SH-SY5Y (cell line): ENCODE data around the gene SIX5.

Source experiments
- GATA2 ChIP-seq: IDR thresholded peaks from 2 replicates; pipeline ENCODE4 v1.6.1; 2011; ENCODE audit warnings: mild to moderate bottlenecking, low read depth, low read length
- GATA3 ChIP-seq: IDR thresholded peaks from 2 replicates; pipeline ENCODE4 v1.6.1; 2011; ENCODE audit warnings: low read depth, mild to moderate bottlenecking, low read length, moderate library complexity

- no peak for TF ChIP-seq GATA2
- no peak for TF ChIP-seq GATA3
Measured at GRCh38 chr19:45817725-45818301, 48.8 kb upstream of the SIX5 start.
